NCI-H1105 (cell line): ENCODE results near the gene MAP3K13.
"Not testable (repeated sequence)": the region's sequence is repeated elsewhere in the genome, so short reads cannot be mapped to it uniquely, and the experiment has no call there.

ENCODE experiments used
- DNase-seq: peaks from one replicate; lab custom pipeline; 2025; lab: John Stamatoyannopoulos, UW

Gene MAP3K13

GRCh38 chr3:185397676-185398075, 34.7 kb downstream of the MAP3K13 start:
- no peak for DNase-seq

- DNase-seq: no peak
Measured at GRCh38 chr3:185399737-185400667, 37.1 kb downstream of the MAP3K13 start.

- DNase-seq: no peak
Measured at GRCh38 chr3:185400866-185401265, 37.9 kb downstream of the MAP3K13 start.

GRCh38 chr3:185401319-185401955, 38.5 kb downstream of the MAP3K13 start:
- peak; percentile 43 for DNase-seq

GRCh38 chr3:185402561-185402960, 39.6 kb downstream of the MAP3K13 start:
- peak; percentile 93 for DNase-seq

- no peak for DNase-seq
Measured at GRCh38 chr3:185403002-185403401, 40.1 kb downstream of the MAP3K13 start.

- no peak for DNase-seq
Measured at GRCh38 chr3:185405243-185405642, 42.3 kb downstream of the MAP3K13 start.

GRCh38 chr3:185405664-185406063, 42.7 kb downstream of the MAP3K13 start:
- no peak for DNase-seq

GRCh38 chr3:185406121-185406620, 43.2 kb downstream of the MAP3K13 start:
- DNase-seq: no peak

- DNase-seq: no peak
Measured at GRCh38 chr3:185409957-185410356, 47.0 kb downstream of the MAP3K13 start.

GRCh38 chr3:185411133-185411532, 48.2 kb downstream of the MAP3K13 start:
- DNase-seq: no peak

- no peak for DNase-seq
Measured at GRCh38 chr3:185416513-185416912, 53.6 kb downstream of the MAP3K13 start.

- not testable (repeated sequence) for DNase-seq
Measured at GRCh38 chr3:185418561-185418977, 55.6 kb downstream of the MAP3K13 start.

GRCh38 chr3:185420762-185421161, 57.8 kb downstream of the MAP3K13 start:
- peak; percentile 69 for DNase-seq

GRCh38 chr3:185421577-185422232, 58.8 kb downstream of the MAP3K13 start:
- DNase-seq: no peak

GRCh38 chr3:185422677-185423076, 59.7 kb downstream of the MAP3K13 start:
- no peak for DNase-seq

- DNase-seq: no peak
Measured at GRCh38 chr3:185423178-185423577, 60.2 kb downstream of the MAP3K13 start.

- DNase-seq: no peak
Measured at GRCh38 chr3:185424435-185424834, 61.5 kb downstream of the MAP3K13 start.

- DNase-seq: no peak
Measured at GRCh38 chr3:185430375-185430774, 67.4 kb downstream of the MAP3K13 start.

GRCh38 chr3:185439745-185440466, 77.0 kb downstream of the MAP3K13 start:
- no peak for DNase-seq

- no peak for DNase-seq
Measured at GRCh38 chr3:185442031-185442430, 79.1 kb downstream of the MAP3K13 start.

GRCh38 chr3:185444329-185444728, 81.4 kb downstream of the MAP3K13 start:
- DNase-seq: no peak
